ENCODE data around the gene SLC18A2. TPM values are rescaled to one million over a fixed set of nuclear protein-coding genes. Genes with fewer than 3 reads are reported as not detected.

The SLC18A2 gene
- total RNA-seq, 1 experiment from 2014 or later = 4.0 TPM

- peaks cover 0 to 3% (median 2%) of the 10 kb centered on the region in 3 experiments; a peak in 5 of 7 replicates for H3K36me3 Mint-ChIP-seq (ENCODE audit: insufficient read depth in 1 of 3, low read depth in 3 of 3)
- H3K27me3 ChIP-seq (ENCODE audit: insufficient read depth, low read length) = no peaks in the 10 kb centered on the region
- H3K14ac ChIP-seq (ENCODE audit: insufficient read depth, low read length) = no peak overlapping the region
- no peak for DNase-seq
- H2BK20ac ChIP-seq (ENCODE audit: low read depth, low read length, poor library complexity, severe bottlenecking) = no peak overlapping the region
- no CpG with 5 or more reads among the region's 5 CpGs for WGBS (ENCODE audit: extremely low coverage, insufficient read length, low lambda C conversion rate)
- TF ChIP-seq CTCF (conservative IDR thresholded peaks at IDR 0.05) = no peak
- no peak overlapping the region for H4K5ac ChIP-seq (ENCODE audit: insufficient read length, low read depth, low read length)
- H3K18ac ChIP-seq (ENCODE audit: insufficient read length, low read depth, low read length) = no peak overlapping the region
- H3K23me2 ChIP-seq (ENCODE audit: insufficient read length, low read depth, low read length, poor library complexity, severe bottlenecking) = no peaks in the 10 kb centered on the region
- H3K23ac ChIP-seq (ENCODE audit: insufficient read length, low read depth, low read length) = no peak overlapping the region
- no peaks in the 10 kb centered on the region for H3K79me1 ChIP-seq (ENCODE audit: insufficient read depth, low read depth, low read length, poor library complexity, severe bottlenecking)
- H3K4me2 ChIP-seq (ENCODE audit: insufficient read depth, insufficient read length, low read length) = no peak overlapping the region
- no peaks in the 10 kb centered on the region for H3K4me1 ChIP-seq (ENCODE audit: insufficient read depth, low read length)
- no peak overlapping the region for H3T11ph ChIP-seq (ENCODE audit: low read length)
- no peak overlapping the region for H2BK5ac ChIP-seq (ENCODE audit: insufficient read length, low read length)
- no peak overlapping the region for H2BK15ac ChIP-seq (ENCODE audit: low read depth, low read length)
- no peak overlapping the region for H3K27ac ChIP-seq (ENCODE audit: insufficient read length, low read depth, low read length)
- H2AFZ ChIP-seq (ENCODE audit: low read length) = no peak overlapping the region
- no peak overlapping the region for H3K27ac Mint-ChIP-seq
- H3K9ac ChIP-seq (ENCODE audit: extremely low read depth, insufficient read length, low read length) = no peak overlapping the region
- no peaks in the 10 kb centered on the region for H3K79me2 ChIP-seq (ENCODE audit: insufficient read depth, low read length)
- no peak overlapping the region for H3K4me3 Mint-ChIP-seq
- H3K9me3 Mint-ChIP-seq = no peaks in the 10 kb centered on the region
- H3K56ac ChIP-seq (ENCODE audit: insufficient read length, low read depth, low read length) = no peak overlapping the region
- no peak overlapping the region for H4K91ac ChIP-seq (ENCODE audit: insufficient read length, low read depth, low read length)
- no peaks in the 10 kb centered on the region for H3K9me3 ChIP-seq (ENCODE audit: control insufficient read depth, low read depth, low read length)
- H4K20me1 ChIP-seq (ENCODE audit: control insufficient read depth, insufficient read depth, insufficient read length) = no peaks in the 10 kb centered on the region
- H3K4ac ChIP-seq (ENCODE audit: low read depth, low read length) = no peak overlapping the region
- H2BK12ac ChIP-seq (ENCODE audit: insufficient read length, low read depth, low read length) = no peak overlapping the region
- no peak overlapping the region for H2BK120ac ChIP-seq (ENCODE audit: low read depth, low read length, poor library complexity, severe bottlenecking)
- no peaks in the 10 kb centered on the region for H3K4me1 Mint-ChIP-seq
- H4K8ac ChIP-seq (replicated peaks; ENCODE audit: insufficient read length, low read depth, low read length) = no peak overlapping the region
- H3K27me3 Mint-ChIP-seq (ENCODE audit: low read depth) = no peaks in the 10 kb centered on the region
- H2AK5ac ChIP-seq (ENCODE audit: insufficient read length, low read length) = no peak overlapping the region
Observed at GRCh38 chr10:117311261-117311660, 70.3 kb downstream of the SLC18A2 start.

All from H9 (cell line).